ENCODE measurements around the gene DGKG.

DNA sequence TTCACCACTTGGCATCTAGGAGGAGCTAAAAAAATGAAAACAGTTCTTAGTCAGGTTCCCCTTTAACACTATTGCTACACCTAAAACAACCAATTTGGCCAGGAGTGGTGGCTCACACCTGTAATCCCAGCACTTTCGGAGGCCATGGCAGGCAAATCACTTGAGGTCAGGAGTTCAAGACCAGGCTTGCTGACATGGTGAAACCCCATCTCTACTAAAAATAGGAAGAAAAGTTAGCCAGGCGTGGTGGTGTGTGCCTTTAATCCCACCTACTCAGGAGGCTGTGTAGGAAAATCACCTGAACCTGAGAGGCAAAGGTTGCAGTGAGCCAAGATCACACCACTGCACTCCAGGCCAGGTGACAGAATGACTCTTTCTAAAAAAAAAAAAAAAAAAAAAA is 124.1 kb downstream of the DGKG start:
- TF ChIP-seq, protein P1, sequence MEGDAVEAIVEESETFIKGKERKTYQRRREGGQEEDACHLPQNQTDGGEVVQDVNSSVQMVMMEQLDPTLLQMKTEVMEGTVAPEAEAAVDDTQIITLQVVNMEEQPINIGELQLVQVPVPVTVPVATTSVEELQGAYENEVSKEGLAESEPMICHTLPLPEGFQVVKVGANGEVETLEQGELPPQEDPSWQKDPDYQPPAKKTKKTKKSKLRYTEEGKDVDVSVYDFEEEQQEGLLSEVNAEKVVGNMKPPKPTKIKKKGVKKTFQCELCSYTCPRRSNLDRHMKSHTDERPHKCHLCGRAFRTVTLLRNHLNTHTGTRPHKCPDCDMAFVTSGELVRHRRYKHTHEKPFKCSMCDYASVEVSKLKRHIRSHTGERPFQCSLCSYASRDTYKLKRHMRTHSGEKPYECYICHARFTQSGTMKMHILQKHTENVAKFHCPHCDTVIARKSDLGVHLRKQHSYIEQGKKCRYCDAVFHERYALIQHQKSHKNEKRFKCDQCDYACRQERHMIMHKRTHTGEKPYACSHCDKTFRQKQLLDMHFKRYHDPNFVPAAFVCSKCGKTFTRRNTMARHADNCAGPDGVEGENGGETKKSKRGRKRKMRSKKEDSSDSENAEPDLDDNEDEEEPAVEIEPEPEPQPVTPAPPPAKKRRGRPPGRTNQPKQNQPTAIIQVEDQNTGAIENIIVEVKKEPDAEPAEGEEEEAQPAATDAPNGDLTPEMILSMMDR (IDR thresholded peaks at IDR 0.05): no peak
- TF ChIP-seq POLR2A (IDR thresholded peaks at IDR 0.05): no peak

Data from breast epithelium (tissue), 3 donors.